NCI-H82 treated with DMSO at 0.1 percent for 48 hours (cell line): ENCODE results near the gene NOTUM.
"Not testable (repeated sequence)": the region's sequence is repeated elsewhere in the genome, so short reads cannot be mapped to it uniquely, and the experiment has no call there.

Experiments
- DNase-seq: peaks from one replicate; lab custom pipeline; 2025; ENCODE audit not compliant: unreplicated experiment; lab: John Stamatoyannopoulos, UW

NOTUM gene

GRCh38 chr17:81958633-81959342 lies 2.2 kb downstream of the NOTUM start:
- no peak for DNase-seq

- no peak for DNase-seq
Measured at GRCh38 chr17:81957691-81958432, 3.1 kb downstream of the NOTUM start.

- DNase-seq, result no peak
Measured at GRCh38 chr17:81956607-81957589, 4.1 kb downstream of the NOTUM start.

GRCh38 chr17:81955756-81956544 lies 5.0 kb downstream of the NOTUM start:
- no peak for DNase-seq

- DNase-seq, result no peak
Measured at GRCh38 chr17:81955058-81955681, 5.8 kb downstream of the NOTUM start.

- no peak for DNase-seq
Measured at GRCh38 chr17:81954131-81955057, 6.6 kb downstream of the NOTUM start.

GRCh38 chr17:81953443-81953842 lies 7.5 kb downstream of the NOTUM start:
- not testable (repeated sequence) for DNase-seq

- DNase-seq, result no peak
Measured at GRCh38 chr17:81952792-81953228, 8.2 kb downstream of the NOTUM start.

GRCh38 chr17:81951785-81952684 lies 9.0 kb downstream of the NOTUM start:
- no peak for DNase-seq

GRCh38 chr17:81950501-81950900 lies 10.5 kb downstream of the NOTUM start:
- no peak for DNase-seq

GRCh38 chr17:81948635-81949378 lies 12.2 kb downstream of the NOTUM start:
- DNase-seq, result no peak

- no peak for DNase-seq
Measured at GRCh38 chr17:81947189-81947588, 13.8 kb downstream of the NOTUM start, which contains the start of gene MYADML2. Gene MYADML2 (minus strand): TSS chr17:81947233. CDS start chr17:81941741, 5,492 bp downstream.

- no peak for DNase-seq
Measured at GRCh38 chr17:81944858-81945257, 16.1 kb downstream of the NOTUM start.

GRCh38 chr17:81942167-81942553 lies 18.8 kb downstream of the NOTUM start:
- no peak for DNase-seq

- no peak for DNase-seq
Measured at GRCh38 chr17:81941484-81942166, 19.4 kb downstream of the NOTUM start.
